ENCODE measurements around the gene KCNH8.

KCNH8 gene

GRCh38 chr3:19267040-19267439 is 118.7 kb downstream of the KCNH8 start:
- H3K79me2 ChIP-seq (ENCODE audit: low read length): no peaks in the 10 kb centered on the region
- peak overlapping the region; percentile 50 for H3K4me2 ChIP-seq (ENCODE audit: low read length)
- no peaks in the 10 kb centered on the region for H4K20me1 ChIP-seq (ENCODE audit: insufficient read depth, low read length)
- H3K36me3 ChIP-seq (replicated peaks; ENCODE audit: low read depth, low read length): no peaks in the 10 kb centered on the region
- no peak overlapping the region for H3K9ac ChIP-seq (ENCODE audit: low read length)
- no peaks in the 10 kb centered on the region for H3K9me3 ChIP-seq (ENCODE audit: insufficient read depth, low read length)
- peaks cover 49% of the 10 kb centered on the region for H3K4me1 ChIP-seq (ENCODE audit: low read length)
- no peak for TF ChIP-seq CTCF (IDR thresholded peaks at IDR 0.05; ENCODE audit: low read depth, low read length)
- no peak for TF ChIP-seq EZH2phosphoT487 (IDR thresholded peaks at IDR 0.05; ENCODE audit: low read depth)
- no peaks in the 10 kb centered on the region for H3K27me3 ChIP-seq (ENCODE audit: low read depth, low read length)
- no peak overlapping the region for H3K27ac ChIP-seq (ENCODE audit: low read length)
- H2AFZ ChIP-seq (ENCODE audit: low read depth, low read length): peak overlapping the region; percentile 31
- H3K4me3 ChIP-seq (ENCODE audit: low read length): no peak overlapping the region

- Histone ChIP-seq H3K27ac (ENCODE audit: low read length) (no peak overlapping the region), H2AFZ (ENCODE audit: low read depth, low read length) (no peak overlapping the region), H3K4me3 (ENCODE audit: low read length) (no peak overlapping the region), H3K4me1 (ENCODE audit: low read length) (peaks cover 30% of the 10 kb centered on the region), H3K9me3 (ENCODE audit: insufficient read depth, low read length) (no peaks in the 10 kb centered on the region), H3K4me2 (ENCODE audit: low read length) (no peak overlapping the region), H3K36me3 (replicated peaks; ENCODE audit: low read depth, low read length) (no peaks in the 10 kb centered on the region), H3K27me3 (ENCODE audit: low read depth, low read length) (no peaks in the 10 kb centered on the region), H4K20me1 (ENCODE audit: insufficient read depth, low read length) (no peaks in the 10 kb centered on the region), H3K79me2 (ENCODE audit: low read length) (no peaks in the 10 kb centered on the region), H3K9ac (ENCODE audit: low read length) (no peak overlapping the region)
- TF ChIP-seq CTCF (IDR thresholded peaks at IDR 0.05; ENCODE audit: low read depth, low read length) (no peak), EZH2phosphoT487 (IDR thresholded peaks at IDR 0.05; ENCODE audit: low read depth) (no peak)
These were observed 122.2 kb downstream of the KCNH8 start for GRCh38 chr3:19270481-19270880.

- no peak overlapping the region for H3K4me3 ChIP-seq (ENCODE audit: low read length)
- no peaks in the 10 kb centered on the region for H3K36me3 ChIP-seq (replicated peaks; ENCODE audit: low read depth, low read length)
- H2AFZ ChIP-seq (ENCODE audit: low read depth, low read length): no peak overlapping the region
- H3K4me2 ChIP-seq (ENCODE audit: low read length): no peak overlapping the region
- H3K79me2 ChIP-seq (ENCODE audit: low read length): no peaks in the 10 kb centered on the region
- TF ChIP-seq CTCF (IDR thresholded peaks at IDR 0.05; ENCODE audit: low read depth, low read length) (no peak), EZH2phosphoT487 (IDR thresholded peaks at IDR 0.05; ENCODE audit: low read depth) (no peak)
- peaks cover 17% of the 10 kb centered on the region for H3K4me1 ChIP-seq (ENCODE audit: low read length)
- H3K9me3 ChIP-seq (ENCODE audit: insufficient read depth, low read length): no peaks in the 10 kb centered on the region
- H4K20me1 ChIP-seq (ENCODE audit: insufficient read depth, low read length): no peaks in the 10 kb centered on the region
- H3K27me3 ChIP-seq (ENCODE audit: low read depth, low read length): no peaks in the 10 kb centered on the region
- no peak overlapping the region for H3K9ac ChIP-seq (ENCODE audit: low read length)
- no peak overlapping the region for H3K27ac ChIP-seq (ENCODE audit: low read length)
These were observed 124.0 kb downstream of the KCNH8 start for GRCh38 chr3:19272296-19272695.

GRCh38 chr3:19273091-19273490 is 124.8 kb downstream of the KCNH8 start:
- H3K4me3 ChIP-seq (ENCODE audit: low read length): no peak overlapping the region
- H3K79me2 ChIP-seq (ENCODE audit: low read length): no peaks in the 10 kb centered on the region
- H3K9ac ChIP-seq (ENCODE audit: low read length): no peak overlapping the region
- H2AFZ ChIP-seq (ENCODE audit: low read depth, low read length): no peak overlapping the region
- no peak overlapping the region for H3K27ac ChIP-seq (ENCODE audit: low read length)
- no peak overlapping the region for H3K4me2 ChIP-seq (ENCODE audit: low read length)
- H3K4me1 ChIP-seq (ENCODE audit: low read length): peaks cover 12% of the 10 kb centered on the region
- no peak for TF ChIP-seq EZH2phosphoT487 (IDR thresholded peaks at IDR 0.05; ENCODE audit: low read depth)
- no peak for TF ChIP-seq CTCF (IDR thresholded peaks at IDR 0.05; ENCODE audit: low read depth, low read length)
- H3K27me3 ChIP-seq (ENCODE audit: low read depth, low read length): no peaks in the 10 kb centered on the region
- no peaks in the 10 kb centered on the region for H3K36me3 ChIP-seq (replicated peaks; ENCODE audit: low read depth, low read length)
- H4K20me1 ChIP-seq (ENCODE audit: insufficient read depth, low read length): no peaks in the 10 kb centered on the region
- H3K9me3 ChIP-seq (ENCODE audit: insufficient read depth, low read length): no peaks in the 10 kb centered on the region

All from OCI-LY3 (cell line).